GM21528 (cell line): ENCODE data around the gene ABCF3.

ENCODE experiments used
- ATAC-seq: cut with Tn5 transposase; IDR thresholded peaks from one replicate; pipeline ENCODE4 v1.9.1; 2021; ENCODE audit warnings: mild to moderate bottlenecking, moderate library complexity; ENCODE audit not compliant: unreplicated experiment, low FRiP score

Gene ABCF3

GRCh38 chr3:184230603-184231528 is 44.9 kb downstream of the ABCF3 start:
- no peak for ATAC-seq

GRCh38 chr3:184231671-184232070 is 45.7 kb downstream of the ABCF3 start:
- ATAC-seq, result no peak

- ATAC-seq, result no peak
Observed at GRCh38 chr3:184233127-184233843, 47.3 kb downstream of the ABCF3 start.

GRCh38 chr3:184234224-184234623 is 48.2 kb downstream of the ABCF3 start:
- no peak for ATAC-seq

- ATAC-seq, result no peak
Observed at GRCh38 chr3:184234671-184235380, 48.8 kb downstream of the ABCF3 start.

GRCh38 chr3:184235381-184236032 is 49.5 kb downstream of the ABCF3 start:
- no peak for ATAC-seq

GRCh38 chr3:184236033-184236410 is 50.0 kb downstream of the ABCF3 start:
- no peak for ATAC-seq

GRCh38 chr3:184236636-184237035 is 50.6 kb downstream of the ABCF3 start:
- ATAC-seq, result no peak

- no peak for ATAC-seq
Observed at GRCh38 chr3:184237211-184237610, 51.2 kb downstream of the ABCF3 start.

- no peak for ATAC-seq
Observed at GRCh38 chr3:184237807-184238206, 51.8 kb downstream of the ABCF3 start.

- no peak for ATAC-seq
Observed at GRCh38 chr3:184238246-184238818, 52.3 kb downstream of the ABCF3 start.

GRCh38 chr3:184239221-184239620 is 53.2 kb downstream of the ABCF3 start:
- ATAC-seq, result no peak

GRCh38 chr3:184239708-184240107 is 53.7 kb downstream of the ABCF3 start:
- no peak for ATAC-seq

GRCh38 chr3:184240384-184241140 is 54.6 kb downstream of the ABCF3 start:
- no peak for ATAC-seq

- ATAC-seq, result no peak
Observed at GRCh38 chr3:184241141-184241446, 55.1 kb downstream of the ABCF3 start.

GRCh38 chr3:184241447-184242296 is 55.7 kb downstream of the ABCF3 start:
- ATAC-seq, result no peak

- ATAC-seq, result no peak
Observed at GRCh38 chr3:184242297-184242685, 56.3 kb downstream of the ABCF3 start.
